HepG2 (cell line): ENCODE results near the gene DPCD. TPM values are rescaled to one million over a fixed set of nuclear protein-coding genes. Genes with fewer than 3 reads are reported as not detected.

Source experiments
- AHDC1 ChIP-seq: sonication (generic); formaldehyde crosslinking; IDR thresholded peaks from 2 replicates; pipeline ENCODE4 v1.5.1; 2020; ENCODE audit warnings: mild to moderate bottlenecking, missing genetic modification reagents, borderline replicate concordance
- CSRNP1 ChIP-seq: sonication (generic); formaldehyde crosslinking; IDR thresholded peaks from 2 replicates; pipeline ENCODE4 v1.8.1; 2023; ENCODE audit warnings: mild to moderate bottlenecking, missing genetic modification reagents
- CTCF ChIP-seq: sonication (generic); formaldehyde crosslinking; IDR thresholded peaks from 2 replicates; pipeline ENCODE4 v1.5.0; 2020; ENCODE audit warnings: mild to moderate bottlenecking, missing genetic modification reagents, moderate library complexity
- MEIS2 ChIP-seq: sonication (generic); formaldehyde crosslinking; IDR thresholded peaks from 2 replicates; pipeline ENCODE4 v1.9.0; 2021; ENCODE audit warnings: mild to moderate bottlenecking, missing genetic modification reagents
- ZNF205 ChIP-seq: IDR thresholded peaks from 2 replicates; pipeline ENCODE4 v1.6.1; 2018; ENCODE audit warnings: missing biosample characterization, missing genetic modification reagents
- ZNF510 ChIP-seq: sonication (generic); formaldehyde crosslinking; IDR thresholded peaks from 2 replicates; pipeline ENCODE4 v1.4.0; 2020; ENCODE audit warnings: low read depth, mild to moderate bottlenecking, missing genetic modification reagents
- ZNF512 ChIP-seq: sonication (generic); formaldehyde crosslinking; IDR thresholded peaks from 2 replicates; pipeline ENCODE4 v1.4.0; 2020; ENCODE audit warnings: mild to moderate bottlenecking, missing genetic modification reagents
- ZNF562 ChIP-seq: sonication (generic); formaldehyde crosslinking; IDR thresholded peaks from 2 replicates; pipeline ENCODE4 v1.8.0; 2022; ENCODE audit warnings: missing genetic modification reagents, borderline replicate concordance
- polyA plus RNA-seq, 8 experiments: library from polyadenylated mRNA; depleted of rRNA in 3 of 8; stranded (reverse) in 7 of 8; unstranded in 1 of 8; fragments of >200 nt; fragmentation: Illumina TruSeq in 4 of 8; extraction: Trizol in 4 of 8; gene quantifications; 2 replicates each; pipeline versions ENCODE4 v1.2.1 to v1.2.3, GENCODE V29; 2011 to 2016; ENCODE audit warnings: low read depth in 4 of 8, missing spikeins in 1 of 8, mixed read lengths in 1 of 8; ENCODE audit not compliant: insufficient read depth in 1 of 8
- total RNA-seq, 5 experiments: library from RNA; depleted of rRNA; stranded (reverse); fragments of >200 nt; fragmentation: Illumina TruSeq; extraction: Trizol; gene quantifications; 2 replicates each; pipeline ENCODE4 v1.2.3, GENCODE V29; 2016; ENCODE audit warnings: low read depth in 1 of 5

DPCD gene
- total and polyA plus RNA-seq, 2 of the 13 experiments (the other 11 are each of a cell fraction or from before 2014, with no cell fraction given), result 25.2 to 27.0 TPM

- TF ChIP-seq AHDC1 (CRISPR knock-in tag) (no peak), CTCF (peak; percentile 25; the same call in 1 of the 2 replicates), CSRNP1 (CRISPR knock-in tag) (peak; percentile 59; the same call in 1 of the 2 replicates), ZNF205 (no peak), MEIS2 (CRISPR knock-in tag) (peak; percentile 58; the same call in 1 of the 2 replicates), ZNF512 (no peak), ZNF510 (no peak), ZNF562 (no peak)
These were observed 21.6 kb upstream of the DPCD start (continued) for GRCh38 chr10:101566333-101567164.
